GM21786 (cell line): ENCODE results near the gene DIPK1B.

ENCODE experiments used
- ATAC-seq: cut with Tn5 transposase; IDR thresholded peaks from one replicate; pipeline ENCODE4 v1.9.1; 2021; ENCODE audit not compliant: unreplicated experiment

DIPK1B gene

GRCh38 chr9:136735812-136736480, 23.6 kb downstream of the DIPK1B start:
- no peak for ATAC-seq

- no peak for ATAC-seq
These were observed 26.6 kb downstream of the DIPK1B start for GRCh38 chr9:136738960-136739359.

- ATAC-seq, result no peak
These were observed 27.1 kb downstream of the DIPK1B start for GRCh38 chr9:136739509-136739908.

- ATAC-seq, result no peak
These were observed 27.7 kb downstream of the DIPK1B start for GRCh38 chr9:136740069-136740468.

GRCh38 chr9:136740491-136740890, 28.1 kb downstream of the DIPK1B start:
- no peak for ATAC-seq

- ATAC-seq, result no peak
These were observed 28.9 kb downstream of the DIPK1B start for GRCh38 chr9:136740971-136741882.

- no peak for ATAC-seq
These were observed 29.7 kb downstream of the DIPK1B start for GRCh38 chr9:136741883-136742571.

- no peak for ATAC-seq
These were observed 30.4 kb downstream of the DIPK1B start, which contains the start of gene LCN10 for GRCh38 chr9:136742591-136743391. TSS of gene LCN10 (minus strand) at chr9:136742940. CDS start at chr9:136742903, 37 bp downstream.

- ATAC-seq, result no peak
These were observed 31.4 kb downstream of the DIPK1B start for GRCh38 chr9:136743639-136744211.

GRCh38 chr9:136744773-136745172, 32.4 kb downstream of the DIPK1B start:
- no peak for ATAC-seq

- ATAC-seq, result no peak
These were observed 33.2 kb downstream of the DIPK1B start for GRCh38 chr9:136745389-136746154.

GRCh38 chr9:136746155-136746490, 33.8 kb downstream of the DIPK1B start:
- ATAC-seq, result no peak

- no peak for ATAC-seq
These were observed 34.2 kb downstream of the DIPK1B start for GRCh38 chr9:136746621-136747020.

GRCh38 chr9:136747161-136748060, 35.0 kb downstream of the DIPK1B start:
- no peak for ATAC-seq

GRCh38 chr9:136748201-136748600, 35.8 kb downstream of the DIPK1B start, which contains the start of gene LCN6:
TSS of gene LCN6 (minus strand) at chr9:136748525. CDS start at chr9:136748483, 42 bp downstream.
- ATAC-seq, result no peak

GRCh38 chr9:136748666-136749611, 36.6 kb downstream of the DIPK1B start:
- ATAC-seq, result no peak

- no peak for ATAC-seq
These were observed 38.2 kb downstream of the DIPK1B start for GRCh38 chr9:136750526-136750925.
